SK-N-SH (cell line): ENCODE results near the gene CDR2. TPM values are rescaled to one million over a fixed set of nuclear protein-coding genes. Genes with fewer than 3 reads are reported as not detected.

Source experiments
- CTCF ChIA-PET: fragments of 300-600, 350-600 bp; formaldehyde crosslinking; extraction: SDS; loops from one replicate; lab custom pipeline; 2021; lab: Yijun Ruan, JAX
- POLR2A ChIA-PET: fragments of 350-600 bp; sonication (Branson Sonifier 250); formaldehyde crosslinking; extraction: SDS; loops from one replicate; lab custom pipeline; 2020; ENCODE audit warnings: antibody characterized with exemption, inconsistent platforms; lab: Yijun Ruan, JAX
- DNase-seq: peaks from one replicate; pipeline ENCODE4 v3.0.0; 2012
- H2AFZ ChIP-seq: fragments of 200-600 bp; sonication (generic); 2 replicates; pipeline ENCODE4 v1.8.1; 2016; ENCODE audit warnings: antibody characterized with exemption, mild to moderate bottlenecking, low read depth
- H3F3A ChIP-seq: fragments of 200-600 bp; sonication (generic); replicated peaks from 2 replicates; pipeline ENCODE3; 2016; ENCODE audit warnings: antibody characterized with exemption, mild to moderate bottlenecking; ENCODE audit not compliant: insufficient read depth
- H3K27ac ChIP-seq, 2 experiments: fragments of 200-500 bp in 1 of 2; fragments of 200-600 bp in 1 of 2; sonication (Bioruptor generic) in 1 of 2; sonication (generic), shearing (Covaris generic) in 1 of 2; 2 replicates each; pipeline versions ENCODE4 v1.5.1 to v1.6.1; 2014 to 2016; ENCODE audit warnings: low read depth in 2 of 2, inconsistent platforms in 1 of 2, low read length in 1 of 2, mild to moderate bottlenecking in 1 of 2, mixed read lengths in 1 of 2
- H3K27me3 ChIP-seq: fragments of 200-600 bp; sonication (generic), shearing (Covaris generic); 2 replicates; pipeline ENCODE4 v1.6.1; 2016; ENCODE audit warnings: mixed run types; ENCODE audit not compliant: insufficient read depth
- H3K36me3 ChIP-seq, 2 experiments: fragments of 200-500 bp in 1 of 2; fragments of 200-600 bp in 1 of 2; sonication (Bioruptor generic) in 1 of 2; sonication (generic) in 1 of 2; replicated peaks in 1 of 2; 2 replicates each; pipeline versions ENCODE3 to v1.5.1; 2014 to 2016; ENCODE audit warnings: low read length in 1 of 2, mild to moderate bottlenecking in 1 of 2; ENCODE audit not compliant: insufficient read depth in 2 of 2, control insufficient read depth in 1 of 2
- H3K4me1 ChIP-seq, 2 experiments: fragments of 200-500 bp in 1 of 2; fragments of 200-600 bp in 1 of 2; sonication (Bioruptor generic) in 1 of 2; sonication (generic), shearing (Covaris generic) in 1 of 2; 2 replicates each; pipeline versions ENCODE4 v1.5.1 to v1.6.1; 2014 to 2016; ENCODE audit warnings: low read depth in 1 of 2, low read length in 1 of 2, mixed run types in 1 of 2; ENCODE audit not compliant: insufficient read depth in 2 of 2, control insufficient read depth in 1 of 2
- H3K4me2 ChIP-seq: fragments of 200-600 bp; sonication (generic), shearing (Covaris generic); 2 replicates; pipeline ENCODE4 v1.6.1; 2017; ENCODE audit warnings: mixed run types
- H3K4me3 ChIP-seq, 2 experiments: fragments of 200-500 bp in 1 of 2; fragments of 200-600 bp in 1 of 2; sonication (Bioruptor generic) in 1 of 2; sonication (generic), shearing (Covaris generic) in 1 of 2; 2 replicates each; pipeline versions ENCODE4 v1.5.1 to v1.8.1; 2014 to 2016; ENCODE audit warnings: low read depth in 2 of 2, inconsistent platforms in 1 of 2, low read length in 1 of 2, mild to moderate bottlenecking in 1 of 2, mixed read lengths in 1 of 2, moderate library complexity in 1 of 2
- H3K79me2 ChIP-seq: fragments of 200-600 bp; sonication (generic); 2 replicates; pipeline ENCODE4 v1.8.1; 2017; ENCODE audit warnings: mild to moderate bottlenecking; ENCODE audit not compliant: insufficient read depth
- H3K9ac ChIP-seq: fragments of 200-600 bp; sonication (generic); 2 replicates; pipeline ENCODE4 v1.6.1; 2017; ENCODE audit warnings: mixed run types
- H3K9me2 ChIP-seq: fragments of 200-600 bp; sonication (generic); 2 replicates; pipeline ENCODE4 v1.6.1; 2017; ENCODE audit warnings: mixed run types
- H3K9me3 ChIP-seq: fragments of 200-600 bp; sonication (generic); 2 replicates; pipeline ENCODE4 v1.6.1; 2017; ENCODE audit warnings: mixed run types, mild to moderate bottlenecking, moderate library complexity
- H4K20me1 ChIP-seq: fragments of 200-600 bp; sonication (generic); 2 replicates; pipeline ENCODE4 v1.6.1; 2017; ENCODE audit warnings: mild to moderate bottlenecking, mixed run types; ENCODE audit not compliant: insufficient read depth
- EP300 ChIP-seq, 2 experiments: IDR thresholded peaks; 2 replicates each; pipeline versions ENCODE4 v1.4.0 to v1.6.1; 2012; ENCODE audit warnings: borderline replicate concordance in 1 of 2, low read depth in 1 of 2, low read length in 1 of 2
- EZH2phosphoT487 ChIP-seq: fragments of 200-600 bp; sonication (generic); IDR thresholded peaks from 2 replicates; pipeline ENCODE4 v1.6.1; 2017; ENCODE audit warnings: low read depth, mixed run types, mild to moderate bottlenecking, antibody characterized with exemption, moderate library complexity, borderline replicate concordance
- JUND ChIP-seq: IDR thresholded peaks from 2 replicates; pipeline ENCODE4 v1.4.0; 2012
- MEF2A ChIP-seq: IDR thresholded peaks from 2 replicates; pipeline ENCODE4 v1.4.0; 2012; ENCODE audit warnings: low read depth, borderline replicate concordance
- NFIC ChIP-seq: IDR thresholded peaks from 2 replicates; pipeline ENCODE4 v1.4.0; 2012; ENCODE audit warnings: borderline replicate concordance
- NRF1 ChIP-seq: IDR thresholded peaks from 2 replicates; pipeline ENCODE4 v1.6.1; 2012; ENCODE audit warnings: low read depth, mild to moderate bottlenecking, low read length
- POLR2AphosphoS5 ChIP-seq: IDR thresholded peaks from 2 replicates; pipeline ENCODE4 v1.6.1; 2012; ENCODE audit warnings: low read depth, low read length
- RAD21 ChIP-seq: IDR thresholded peaks from 2 replicates; pipeline ENCODE4 v1.6.1; 2012; ENCODE audit warnings: mild to moderate bottlenecking, low read length
- RCOR1 ChIP-seq: fragments of 150-350 bp; IDR thresholded peaks from 2 replicates; pipeline ENCODE4 v1.6.1; 2017; ENCODE audit warnings: antibody characterized with exemption, low read length
- RFX5 ChIP-seq: IDR thresholded peaks from 2 replicates; pipeline ENCODE4 v1.6.1; 2012; ENCODE audit warnings: mild to moderate bottlenecking, improper control_type of control experiment, low read length
- RXRA ChIP-seq: IDR thresholded peaks from 2 replicates; pipeline ENCODE4 v1.4.0; 2012; ENCODE audit warnings: low read depth, mild to moderate bottlenecking, borderline replicate concordance
- SIN3A ChIP-seq: IDR thresholded peaks from 2 replicates; pipeline ENCODE4 v1.6.1; 2012; ENCODE audit warnings: low read depth, mild to moderate bottlenecking, low read length, moderate library complexity, borderline replicate concordance
- SMC3 ChIP-seq: IDR thresholded peaks from 2 replicates; pipeline ENCODE4 v1.6.1; 2012; ENCODE audit warnings: low read depth, low read length, improper control_type of control experiment
- TCF12 ChIP-seq: IDR thresholded peaks from 2 replicates; pipeline ENCODE4 v1.4.0; 2012
- TEAD4 ChIP-seq: IDR thresholded peaks from 2 replicates; pipeline ENCODE4 v1.4.0; 2012; ENCODE audit warnings: mild to moderate bottlenecking, borderline replicate concordance; ENCODE audit not compliant: insufficient read depth
- YY1 ChIP-seq: IDR thresholded peaks from 2 replicates; pipeline ENCODE4 v1.4.0; 2012; ENCODE audit warnings: low read depth, mild to moderate bottlenecking
- WGBS: methylation state at CpG from one replicate; pipeline ENCODE4 v1.1.6; 2017; ENCODE audit warnings: low lambda C conversion rate; 5-methylcytosine and 5-hydroxymethylcytosine counted together
- polyA plus RNA-seq, 3 experiments: library from polyadenylated mRNA; depleted of rRNA; stranded (reverse); fragments of >200 nt; gene quantifications; 2 replicates each; pipeline ENCODE4 v1.2.3, GENCODE V29; 2012
- TF ChIP-seq, protein P1 (sequence below): IDR thresholded peaks from 2 replicates; pipeline ENCODE4; 2012
- TF ChIP-seq, protein P2 (sequence below): IDR thresholded peaks from 2 replicates; pipeline ENCODE4 v1.4.0; 2012; ENCODE audit warnings: low read depth
- TF ChIP-seq, protein P3 (sequence below): IDR thresholded peaks from 2 replicates; pipeline ENCODE4 v1.4.0; 2012; ENCODE audit warnings: low read depth, borderline replicate concordance
- TF ChIP-seq, protein P4 (sequence below): fragments of 200-600 bp; sonication (generic); IDR thresholded peaks from 2 replicates; pipeline ENCODE4 v1.6.1; 2017; ENCODE audit warnings: antibody characterized with exemption, mild to moderate bottlenecking, moderate library complexity
- TF ChIP-seq, protein P5 (sequence below): fragments of 150-350 bp; IDR thresholded peaks from 2 replicates; pipeline ENCODE4 v1.6.1; 2017; ENCODE audit warnings: antibody characterized with exemption, low read length, low read depth, borderline replicate concordance

The CDR2 gene
- polyA plus RNA-seq, 1 of the 3 experiments (the other 2 are of a cell fraction) = 30.3 TPM

DNA sequence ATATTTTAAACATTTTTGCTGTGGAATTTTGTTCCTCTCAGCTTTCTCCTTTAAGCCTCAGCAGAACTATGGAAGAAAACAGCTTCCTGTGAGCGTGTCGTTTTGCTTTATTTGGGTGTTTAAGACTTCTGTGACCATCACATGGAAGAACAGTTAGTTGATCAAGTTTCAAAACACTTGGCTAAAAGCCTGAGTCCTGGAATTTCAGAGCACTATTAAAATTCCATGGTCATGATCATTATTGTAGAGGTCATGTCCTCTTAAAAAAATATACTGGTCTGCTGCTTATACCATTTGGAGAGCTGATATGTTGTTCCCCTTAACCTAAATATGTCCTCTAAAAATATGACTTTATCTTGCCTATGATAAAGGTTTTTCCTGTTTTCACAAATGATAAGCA lies 12.6 kb upstream of the CDR2 start:
- no peak overlapping the region for H3K9ac ChIP-seq
- no peak overlapping the region; the same call in 1 of the 2 replicates for H3K4me2 ChIP-seq
- no peaks in the 10 kb centered on the region for H3K36me3 ChIP-seq
- TF ChIP-seq RXRA (peak; percentile 97), JUND (peak; percentile 52), TEAD4 (peak; percentile 85), POLR2AphosphoS5 (peak; percentile 50; the same call in 1 of the 2 replicates), RFX5 (no peak), NFIC (peak; percentile 84), SMC3 (no peak), MEF2A (no peak), TCF12 (peak; percentile 72), EP300 (IDR thresholded peaks at IDR 0.05; ENCODE audit: borderline replicate concordance in 1 of 2, low read depth in 1 of 2, low read length in 1 of 2) (peak in 1 of 2 experiments; percentile 63; a peak in 2 of 4 replicates), RCOR1 (no peak)
- TF ChIP-seq, protein P1, sequence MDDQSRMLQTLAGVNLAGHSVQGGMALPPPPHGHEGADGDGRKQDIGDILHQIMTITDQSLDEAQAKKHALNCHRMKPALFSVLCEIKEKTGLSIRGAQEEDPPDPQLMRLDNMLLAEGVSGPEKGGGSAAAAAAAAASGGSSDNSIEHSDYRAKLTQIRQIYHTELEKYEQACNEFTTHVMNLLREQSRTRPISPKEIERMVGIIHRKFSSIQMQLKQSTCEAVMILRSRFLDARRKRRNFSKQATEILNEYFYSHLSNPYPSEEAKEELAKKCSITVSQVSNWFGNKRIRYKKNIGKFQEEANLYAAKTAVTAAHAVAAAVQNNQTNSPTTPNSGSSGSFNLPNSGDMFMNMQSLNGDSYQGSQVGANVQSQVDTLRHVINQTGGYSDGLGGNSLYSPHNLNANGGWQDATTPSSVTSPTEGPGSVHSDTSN = peak; percentile 49
- TF ChIP-seq, protein P2, sequence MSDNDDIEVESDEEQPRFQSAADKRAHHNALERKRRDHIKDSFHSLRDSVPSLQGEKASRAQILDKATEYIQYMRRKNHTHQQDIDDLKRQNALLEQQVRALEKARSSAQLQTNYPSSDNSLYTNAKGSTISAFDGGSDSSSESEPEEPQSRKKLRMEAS = peak; percentile 64; the same call in 1 of the 2 replicates
- TF ChIP-seq, protein P3, sequence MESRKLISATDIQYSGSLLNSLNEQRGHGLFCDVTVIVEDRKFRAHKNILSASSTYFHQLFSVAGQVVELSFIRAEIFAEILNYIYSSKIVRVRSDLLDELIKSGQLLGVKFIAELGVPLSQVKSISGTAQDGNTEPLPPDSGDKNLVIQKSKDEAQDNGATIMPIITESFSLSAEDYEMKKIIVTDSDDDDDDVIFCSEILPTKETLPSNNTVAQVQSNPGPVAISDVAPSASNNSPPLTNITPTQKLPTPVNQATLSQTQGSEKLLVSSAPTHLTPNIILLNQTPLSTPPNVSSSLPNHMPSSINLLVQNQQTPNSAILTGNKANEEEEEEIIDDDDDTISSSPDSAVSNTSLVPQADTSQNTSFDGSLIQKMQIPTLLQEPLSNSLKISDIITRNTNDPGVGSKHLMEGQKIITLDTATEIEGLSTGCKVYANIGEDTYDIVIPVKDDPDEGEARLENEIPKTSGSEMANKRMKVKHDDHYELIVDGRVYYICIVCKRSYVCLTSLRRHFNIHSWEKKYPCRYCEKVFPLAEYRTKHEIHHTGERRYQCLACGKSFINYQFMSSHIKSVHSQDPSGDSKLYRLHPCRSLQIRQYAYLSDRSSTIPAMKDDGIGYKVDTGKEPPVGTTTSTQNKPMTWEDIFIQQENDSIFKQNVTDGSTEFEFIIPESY = 0 out of 2 replicates have a peak, but pooled peaks have one; percentile 12
- no peaks in the 10 kb centered on the region for H3K9me2 ChIP-seq
- no peaks in the 10 kb centered on the region for H3K9me3 ChIP-seq
- WGBS = 5% methylated on average over 2 of the region's 2 CpGs
- no peaks in the 10 kb centered on the region for H3K4me1 ChIP-seq
- DNase-seq = no peak
- ChIA-PET POLR2A (no interaction called here), CTCF (no interaction called here)
- H4K20me1 ChIP-seq = no peaks in the 10 kb centered on the region
- H3K4me3 ChIP-seq = no peak overlapping the region
- no peaks in the 10 kb centered on the region for H3K27me3 ChIP-seq
- no peak overlapping the region for H2AFZ ChIP-seq
- peak overlapping the region in 1 of 2 experiments; percentile 59; a peak in 2 of 4 replicates for H3K27ac ChIP-seq
- peaks cover 5% of the 10 kb centered on the region for H3F3A ChIP-seq
- H3K79me2 ChIP-seq = no peaks in the 10 kb centered on the region

DNA sequence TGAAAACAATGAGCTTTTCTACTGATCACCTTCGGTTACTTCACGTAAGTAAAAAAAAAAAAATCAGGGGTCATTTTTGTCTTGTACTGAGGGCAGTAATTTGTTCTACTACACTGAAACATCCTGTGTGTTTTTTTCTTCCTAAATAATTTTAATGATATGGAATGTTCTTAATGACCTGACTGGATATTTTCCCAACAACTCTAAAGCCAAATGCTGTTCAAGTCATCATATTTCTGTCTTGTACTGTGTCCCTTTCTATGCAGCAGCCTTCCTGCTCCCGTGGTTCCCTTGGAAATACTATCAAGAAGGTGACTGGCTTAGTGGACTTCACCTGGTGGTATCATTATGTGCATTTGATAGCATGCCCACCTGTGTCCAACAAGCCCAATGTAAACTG lies 10.8 kb upstream of the CDR2 start:
- Histone ChIP-seq H3K9ac (no peak overlapping the region), H3K9me3 (no peaks in the 10 kb centered on the region), H3K4me1 (no peaks in the 10 kb centered on the region), H3F3A (peaks cover 5% of the 10 kb centered on the region), H3K4me3 (no peak overlapping the region), H3K79me2 (no peaks in the 10 kb centered on the region), H3K4me2 (no peak overlapping the region), H3K27ac (no peak overlapping the region), H2AFZ (no peak overlapping the region), H3K27me3 (no peaks in the 10 kb centered on the region), H4K20me1 (no peaks in the 10 kb centered on the region), H3K9me2 (no peaks in the 10 kb centered on the region), H3K36me3 (no peaks in the 10 kb centered on the region)
- ChIA-PET CTCF (interaction anchor here (0.7 kb wide), 1 partner anchor 205 kb away, joined by 3 read pairs; no protein-coding TSS in a partner anchor), POLR2A (no interaction called here)
- no peak for DNase-seq
- 96% methylated on average over 3 of the region's 3 CpGs for WGBS
- TF ChIP-seq, protein P4, sequence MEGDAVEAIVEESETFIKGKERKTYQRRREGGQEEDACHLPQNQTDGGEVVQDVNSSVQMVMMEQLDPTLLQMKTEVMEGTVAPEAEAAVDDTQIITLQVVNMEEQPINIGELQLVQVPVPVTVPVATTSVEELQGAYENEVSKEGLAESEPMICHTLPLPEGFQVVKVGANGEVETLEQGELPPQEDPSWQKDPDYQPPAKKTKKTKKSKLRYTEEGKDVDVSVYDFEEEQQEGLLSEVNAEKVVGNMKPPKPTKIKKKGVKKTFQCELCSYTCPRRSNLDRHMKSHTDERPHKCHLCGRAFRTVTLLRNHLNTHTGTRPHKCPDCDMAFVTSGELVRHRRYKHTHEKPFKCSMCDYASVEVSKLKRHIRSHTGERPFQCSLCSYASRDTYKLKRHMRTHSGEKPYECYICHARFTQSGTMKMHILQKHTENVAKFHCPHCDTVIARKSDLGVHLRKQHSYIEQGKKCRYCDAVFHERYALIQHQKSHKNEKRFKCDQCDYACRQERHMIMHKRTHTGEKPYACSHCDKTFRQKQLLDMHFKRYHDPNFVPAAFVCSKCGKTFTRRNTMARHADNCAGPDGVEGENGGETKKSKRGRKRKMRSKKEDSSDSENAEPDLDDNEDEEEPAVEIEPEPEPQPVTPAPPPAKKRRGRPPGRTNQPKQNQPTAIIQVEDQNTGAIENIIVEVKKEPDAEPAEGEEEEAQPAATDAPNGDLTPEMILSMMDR = no peak
- TF ChIP-seq YY1 (no peak), EZH2phosphoT487 (no peak), RFX5 (no peak), NRF1 (no peak), SIN3A (no peak), TCF12 (no peak), SMC3 (no peak), RAD21 (no peak)
- TF ChIP-seq, protein P5, sequence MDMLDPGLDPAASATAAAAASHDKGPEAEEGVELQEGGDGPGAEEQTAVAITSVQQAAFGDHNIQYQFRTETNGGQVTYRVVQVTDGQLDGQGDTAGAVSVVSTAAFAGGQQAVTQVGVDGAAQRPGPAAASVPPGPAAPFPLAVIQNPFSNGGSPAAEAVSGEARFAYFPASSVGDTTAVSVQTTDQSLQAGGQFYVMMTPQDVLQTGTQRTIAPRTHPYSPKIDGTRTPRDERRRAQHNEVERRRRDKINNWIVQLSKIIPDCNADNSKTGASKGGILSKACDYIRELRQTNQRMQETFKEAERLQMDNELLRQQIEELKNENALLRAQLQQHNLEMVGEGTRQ = no peak
- TF ChIP-seq, protein P3 = no peak
